H9 (cell line): ENCODE measurements around the gene MTRF1. TPM values are rescaled to one million over a fixed set of nuclear protein-coding genes. Genes with fewer than 3 reads are reported as not detected.

Experiments used
- DNase-seq: peaks from one replicate; pipeline ENCODE4 v3.0.0-alpha.2; 2017
- H2AFZ ChIP-seq: one replicate; pipeline ENCODE4 v1.6.1; 2013; ENCODE audit warnings: mild to moderate bottlenecking, low read length, control low read depth, moderate library complexity
- H2AK5ac ChIP-seq: 2 replicates; pipeline ENCODE4 v1.6.1; 2013; ENCODE audit warnings: low read length, control low read depth, mixed read lengths; ENCODE audit not compliant: insufficient read length
- H2BK120ac ChIP-seq: one replicate; pipeline ENCODE4 v1.6.1; 2013; ENCODE audit warnings: low read depth, mild to moderate bottlenecking, low read length, control low read depth, inconsistent platforms; ENCODE audit not compliant: poor library complexity, severe bottlenecking
- H2BK12ac ChIP-seq: 2 replicates; pipeline ENCODE4 v1.6.1; 2013; ENCODE audit warnings: low read length, control low read depth, mixed read lengths, low read depth; ENCODE audit not compliant: insufficient read length
- H2BK15ac ChIP-seq: 2 replicates; pipeline ENCODE4 v1.6.1; 2013; ENCODE audit warnings: low read depth, low read length, control low read depth
- H2BK20ac ChIP-seq: one replicate; pipeline ENCODE4 v1.6.1; 2013; ENCODE audit warnings: low read depth, mild to moderate bottlenecking, low read length, control low read depth, inconsistent platforms; ENCODE audit not compliant: poor library complexity, severe bottlenecking
- H2BK5ac ChIP-seq: 2 replicates; pipeline ENCODE4 v1.6.1; 2013; ENCODE audit warnings: low read length, control low read depth, mixed read lengths; ENCODE audit not compliant: insufficient read length
- H3K14ac ChIP-seq: 2 replicates; pipeline ENCODE4 v1.6.1; 2013; ENCODE audit warnings: low read length, control low read depth; ENCODE audit not compliant: insufficient read depth
- H3K18ac ChIP-seq: 2 replicates; pipeline ENCODE4 v1.6.1; 2013; ENCODE audit warnings: low read depth, mild to moderate bottlenecking, mixed read lengths, low read length, control low read depth; ENCODE audit not compliant: insufficient read length
- H3K23ac ChIP-seq: 2 replicates; pipeline ENCODE4 v1.6.1; 2013; ENCODE audit warnings: low read length, control low read depth, mixed read lengths, low read depth; ENCODE audit not compliant: insufficient read length
- H3K23me2 ChIP-seq: 2 replicates; pipeline ENCODE4 v1.6.1; 2013; ENCODE audit warnings: low read depth, mild to moderate bottlenecking, mixed read lengths, low read length, control low read depth; ENCODE audit not compliant: insufficient read length, poor library complexity, severe bottlenecking
- H3K27ac ChIP-seq: 2 replicates; pipeline ENCODE4 v1.5.1; 2013; ENCODE audit warnings: low read length, control low read depth, mixed read lengths, low read depth; ENCODE audit not compliant: insufficient read length
- H3K27me3 ChIP-seq: 2 replicates; pipeline ENCODE4 v1.6.1; 2013; ENCODE audit warnings: low read length, control low read depth, inconsistent platforms; ENCODE audit not compliant: insufficient read depth
- H3K4ac ChIP-seq: 2 replicates; pipeline ENCODE4 v1.6.1; 2013; ENCODE audit warnings: low read depth, mild to moderate bottlenecking, control low read depth, inconsistent platforms, low read length, moderate library complexity
- H3K4me1 ChIP-seq: 2 replicates; pipeline ENCODE4 v1.6.1; 2013; ENCODE audit warnings: low read length, control low read depth, inconsistent platforms; ENCODE audit not compliant: insufficient read depth
- H3K4me2 ChIP-seq: 2 replicates; pipeline ENCODE4 v1.6.1; 2013; ENCODE audit warnings: low read length, control low read depth, mixed read lengths; ENCODE audit not compliant: insufficient read length, insufficient read depth
- H3K56ac ChIP-seq: 2 replicates; pipeline ENCODE4 v1.6.1; 2013; ENCODE audit warnings: low read depth, mild to moderate bottlenecking, mixed read lengths, low read length, control low read depth; ENCODE audit not compliant: insufficient read length
- H3K79me1 ChIP-seq: 2 replicates; pipeline ENCODE4 v1.6.1; 2013; ENCODE audit warnings: low read depth, mild to moderate bottlenecking, moderate library complexity, low read length, control low read depth, inconsistent platforms; ENCODE audit not compliant: insufficient read depth, poor library complexity, severe bottlenecking
- H3K79me2 ChIP-seq: 2 replicates; pipeline ENCODE4 v1.6.1; 2013; ENCODE audit warnings: low read length, control low read depth, inconsistent platforms; ENCODE audit not compliant: insufficient read depth
- H3K9ac ChIP-seq: 2 replicates; pipeline ENCODE4 v1.6.1; 2013; ENCODE audit warnings: low read length, control low read depth, mixed read lengths; ENCODE audit not compliant: insufficient read length; ENCODE audit errors: extremely low read depth
- H3K9me3 ChIP-seq: one replicate; pipeline ENCODE4 v1.6.1; 2013; ENCODE audit warnings: low read depth, low read length, inconsistent platforms; ENCODE audit not compliant: control insufficient read depth
- H3T11ph ChIP-seq: one replicate; pipeline ENCODE4 v1.6.1; 2013; ENCODE audit warnings: mild to moderate bottlenecking, low read length, control low read depth, inconsistent platforms
- H4K20me1 ChIP-seq: one replicate; pipeline ENCODE4 v1.6.1; 2013; ENCODE audit not compliant: control insufficient read depth, insufficient read length, insufficient read depth
- H4K5ac ChIP-seq: 2 replicates; pipeline ENCODE4 v1.6.1; 2013; ENCODE audit warnings: low read depth, mild to moderate bottlenecking, mixed read lengths, low read length, control low read depth; ENCODE audit not compliant: insufficient read length
- H4K8ac ChIP-seq: replicated peaks from 2 replicates; pipeline ENCODE4 v1.6.1; 2013; ENCODE audit warnings: low read length, control low read depth, mixed read lengths, low read depth; ENCODE audit not compliant: insufficient read length
- H4K91ac ChIP-seq: 2 replicates; pipeline ENCODE4 v1.6.1; 2013; ENCODE audit warnings: low read depth, mild to moderate bottlenecking, moderate library complexity, mixed read lengths, low read length, control low read depth; ENCODE audit not compliant: insufficient read length
- H3K27ac Mint-ChIP-seq, 3 experiments: 2 replicates in 2 of 3; 3 replicates in 1 of 3; pipeline ENCODE4 v1.8.0; 2020 to 2021; ENCODE audit warnings: mixed read lengths in 3 of 3, mild to moderate bottlenecking in 1 of 3, moderate library complexity in 1 of 3
- H3K27me3 Mint-ChIP-seq: 2 replicates; pipeline ENCODE4 v1.8.0; 2021; ENCODE audit warnings: low read depth, mild to moderate bottlenecking, moderate library complexity, mixed read lengths
- H3K36me3 Mint-ChIP-seq, 3 experiments: 2 replicates in 2 of 3; 3 replicates in 1 of 3; pipeline ENCODE4 v1.8.0; 2020 to 2021; ENCODE audit warnings: low read depth in 3 of 3, mixed read lengths in 3 of 3; ENCODE audit not compliant: insufficient read depth in 1 of 3
- H3K4me1 Mint-ChIP-seq, 2 experiments: 2 replicates each; pipeline ENCODE4 v1.8.0; 2020; ENCODE audit warnings: mixed read lengths in 2 of 2
- H3K4me3 Mint-ChIP-seq, 2 experiments: 2 replicates in 1 of 2; 3 replicates in 1 of 2; pipeline ENCODE4 v1.8.0; 2020 to 2021; ENCODE audit warnings: mild to moderate bottlenecking in 2 of 2, mixed read lengths in 2 of 2, moderate library complexity in 1 of 2
- H3K9me3 Mint-ChIP-seq, 2 experiments: 2 replicates in 1 of 2; 3 replicates in 1 of 2; pipeline ENCODE4 v1.8.0; 2020; ENCODE audit warnings: mild to moderate bottlenecking in 2 of 2, mixed read lengths in 2 of 2, moderate library complexity in 1 of 2
- CTCF ChIP-seq: fragments of 200-600 bp; sonication (generic); conservative IDR thresholded peaks from 3 replicates; pipeline ENCODE4 v1.8.0; 2021; ENCODE audit warnings: antibody characterized with exemption, mild to moderate bottlenecking
- WGBS: extraction: QIAGEN DNeasy Blood & Tissue Kit; methylation state at CpG from one replicate; pipeline ENCODE4 v1.1.7; 2013; ENCODE audit warnings: missing lambda C conversion rate, low lambda C conversion rate, mixed read lengths; ENCODE audit not compliant: insufficient read length; ENCODE audit errors: extremely low coverage; 5-methylcytosine and 5-hydroxymethylcytosine counted together
- total RNA-seq: library from RNA; stranded (reverse); gene quantifications from 2 replicates; pipeline ENCODE4 v1.2.1, GENCODE V29; 2021

MTRF1 gene
- total RNA-seq, 1 experiment from 2014 or later = 16.2 TPM

- H3K4ac ChIP-seq = no peak overlapping the region
- no peak overlapping the region for H2BK5ac ChIP-seq
Observed at GRCh38 chr13:41188584-41188983, 74.8 kb downstream of the MTRF1 start.

More at GRCh38 chr13:41188584-41188983, 74.8 kb downstream of the MTRF1 start:
- H2BK15ac ChIP-seq = no peak overlapping the region
- no peak for DNase-seq
- no peak overlapping the region for H3K56ac ChIP-seq
- H3K9me3 ChIP-seq = no peaks in the 10 kb centered on the region
- Mint-ChIP-seq H3K4me1 (peaks cover 9 to 16% of the 10 kb centered on the region in 2 experiments), H3K4me3 (no peak overlapping the region), H3K27me3 (peaks cover 3% of the 10 kb centered on the region; the same call in 1 of the 2 replicates), H3K36me3 (peaks cover 10 to 13% (median 12%) of the 10 kb centered on the region in 3 experiments), H3K27ac (no peak overlapping the region), H3K9me3 (peaks cover 3% of the 10 kb centered on the region in 2 experiments; a peak in 3 of 5 replicates)
- no peak overlapping the region for H2AK5ac ChIP-seq
- no peak overlapping the region for H3K27ac ChIP-seq
- no peak overlapping the region for H2BK120ac ChIP-seq
- no peak overlapping the region for H4K91ac ChIP-seq
- TF ChIP-seq CTCF = no peak
- H3K9ac ChIP-seq = no peak overlapping the region
- no peak overlapping the region for H4K5ac ChIP-seq
- no peaks in the 10 kb centered on the region for H3K23me2 ChIP-seq
- H2AFZ ChIP-seq = no peak overlapping the region
- H3T11ph ChIP-seq = no peak overlapping the region
- H3K4me1 ChIP-seq = no peaks in the 10 kb centered on the region; the same call in 1 of the 2 replicates
- H2BK12ac ChIP-seq = no peak overlapping the region
- no peak overlapping the region for H3K18ac ChIP-seq
- no peaks in the 10 kb centered on the region for H4K20me1 ChIP-seq
- no peak overlapping the region for H3K23ac ChIP-seq
- H3K27me3 ChIP-seq = no peaks in the 10 kb centered on the region
- no peak overlapping the region for H4K8ac ChIP-seq
- no peak overlapping the region for H3K4me2 ChIP-seq
- H3K14ac ChIP-seq = no peak overlapping the region
- no peak overlapping the region for H2BK20ac ChIP-seq
- 0 out of 2 replicates have a peak, but pooled peaks cover 2% of the 10 kb centered on the region for H3K79me2 ChIP-seq
- H3K79me1 ChIP-seq = no peaks in the 10 kb centered on the region
- no CpG with 5 or more reads among the region's 6 CpGs for WGBS
